GM23338 (cell line): ENCODE data around the gene NTM. TPM values are rescaled to one million over a fixed set of nuclear protein-coding genes. Genes with fewer than 3 reads are reported as not detected.

ENCODE experiments used
- ATAC-seq: fragments of 200-7000 bp; cut with Tn5 transposase; 3 replicates; pipeline ENCODE4 v1.9.1; 2020
- DNase-seq: peaks from one replicate; pipeline ENCODE4 v3.0.0-alpha.2; 2015; ENCODE audit warnings: low spot score
- H2AFZ ChIP-seq: fragments of 200-600 bp; sonication (generic); 2 replicates; pipeline ENCODE4 v1.8.0; 2016; ENCODE audit warnings: antibody characterized with exemption, mild to moderate bottlenecking, moderate library complexity
- H3F3A ChIP-seq: fragments of 200-600 bp; sonication (generic); replicated peaks from 2 replicates; pipeline ENCODE4 v1.8.0; 2017; ENCODE audit warnings: antibody characterized with exemption, mixed run types, low read depth
- H3K27ac ChIP-seq: fragments of 200-600 bp; sonication (generic); 2 replicates; pipeline ENCODE4 v1.6.1; 2016; ENCODE audit warnings: low read depth
- H3K27me3 ChIP-seq: fragments of 200-600 bp; sonication (generic); 2 replicates; pipeline ENCODE4 v1.8.0; 2016; ENCODE audit warnings: mild to moderate bottlenecking, mixed run types, moderate library complexity; ENCODE audit not compliant: insufficient read depth
- H3K36me3 ChIP-seq: fragments of 200-600 bp; sonication (generic); 2 replicates; pipeline ENCODE4 v1.8.0; 2016; ENCODE audit warnings: mild to moderate bottlenecking; ENCODE audit not compliant: insufficient read depth
- H3K4me1 ChIP-seq: fragments of 200-600 bp; sonication (generic); 2 replicates; pipeline ENCODE4 v1.8.0; 2016; ENCODE audit warnings: mild to moderate bottlenecking, moderate library complexity; ENCODE audit not compliant: insufficient read depth
- H3K4me2 ChIP-seq: fragments of 200-600 bp; sonication (generic); 2 replicates; pipeline ENCODE4 v1.7.1; 2017; ENCODE audit warnings: mixed run types
- H3K4me3 ChIP-seq: fragments of 200-600 bp; sonication (generic); 2 replicates; pipeline ENCODE4 v1.6.1; 2016; ENCODE audit warnings: mixed run types
- H3K79me2 ChIP-seq: fragments of 200-600 bp; sonication (generic); replicated peaks from 2 replicates; pipeline ENCODE4 v1.8.0; 2017; ENCODE audit warnings: mild to moderate bottlenecking; ENCODE audit not compliant: insufficient read depth
- H3K9me2 ChIP-seq: fragments of 200-600 bp; sonication (generic); 2 replicates; pipeline ENCODE4 v1.8.0; 2017; ENCODE audit not compliant: insufficient read depth
- H4K20me1 ChIP-seq: fragments of 200-600 bp; sonication (generic); replicated peaks from 2 replicates; pipeline ENCODE4 v1.8.0; 2017; ENCODE audit warnings: mild to moderate bottlenecking; ENCODE audit not compliant: insufficient read depth
- H3K27ac Mint-ChIP-seq: 2 replicates; pipeline ENCODE4 v1.8.0; 2020; ENCODE audit warnings: inconsistent platforms, mild to moderate bottlenecking, moderate library complexity, mixed read lengths
- H3K27me3 Mint-ChIP-seq: 3 replicates; pipeline ENCODE4 v1.8.0; 2022; ENCODE audit warnings: low read depth, mild to moderate bottlenecking, moderate library complexity, mixed read lengths, inconsistent platforms; ENCODE audit not compliant: insufficient read depth, poor library complexity
- H3K36me3 Mint-ChIP-seq: 3 replicates; pipeline ENCODE4 v1.8.0; 2021; ENCODE audit warnings: low read depth, mild to moderate bottlenecking, inconsistent platforms, moderate library complexity, mixed read lengths
- H3K4me1 Mint-ChIP-seq: 3 replicates; pipeline ENCODE4 v1.8.0; 2020; ENCODE audit warnings: mild to moderate bottlenecking, inconsistent platforms, mixed read lengths
- H3K4me3 Mint-ChIP-seq: 3 replicates; pipeline ENCODE4 v1.8.0; 2021; ENCODE audit warnings: moderate library complexity, mild to moderate bottlenecking, inconsistent platforms, mixed read lengths
- H3K9me3 Mint-ChIP-seq: 3 replicates; pipeline ENCODE4 v1.8.0; 2020; ENCODE audit warnings: moderate library complexity, mild to moderate bottlenecking, inconsistent platforms, mixed read lengths
- CREB1 ChIP-seq: fragments of 250-450 bp; sonication (Bioruptor Pico); IDR thresholded peaks from 2 replicates; pipeline ENCODE4 v1.5.0; 2020; ENCODE audit warnings: low read depth, mild to moderate bottlenecking, moderate library complexity
- CTCF ChIP-seq, 2 experiments: fragments of 200-600 bp in 1 of 2; sonication (generic) in 1 of 2; conservative IDR thresholded peaks; 2 replicates each; pipeline versions ENCODE4 v1.5.1 to v1.6.1; 2016 to 2017; ENCODE audit warnings: antibody characterized with exemption in 2 of 2, low read depth in 2 of 2, mild to moderate bottlenecking in 2 of 2, moderate library complexity in 1 of 2
- EZH2 ChIP-seq: fragments of 200-600 bp; sonication (generic); IDR thresholded peaks from one replicate; pipeline ENCODE4 v1.8.0; 2017; ENCODE audit warnings: antibody characterized with exemption, mild to moderate bottlenecking, low read depth; ENCODE audit not compliant: unreplicated experiment
- EZH2phosphoT487 ChIP-seq: fragments of 200-600 bp; sonication (generic); IDR thresholded peaks from one replicate; pipeline ENCODE4 v1.8.1; 2018; ENCODE audit warnings: antibody characterized with exemption; ENCODE audit not compliant: unreplicated experiment
- POLR2AphosphoS5 ChIP-seq: IDR thresholded peaks from 2 replicates; pipeline ENCODE4 v1.6.1; 2016; ENCODE audit warnings: antibody characterized with exemption, low read depth
- STAT1 ChIP-seq: IDR thresholded peaks from one replicate; pipeline ENCODE4 v1.6.1; 2016; ENCODE audit warnings: antibody characterized with exemption; ENCODE audit not compliant: unreplicated experiment
- ZNF462 ChIP-seq: fragments of 250-450 bp; sonication (Bioruptor Pico); IDR thresholded peaks from 2 replicates; pipeline ENCODE4 v1.5.0; 2020; ENCODE audit warnings: mild to moderate bottlenecking, moderate library complexity
- polyA plus RNA-seq: library from polyadenylated mRNA; unstranded; fragments of >200 nt; fragmentation: Nextera tagmentation; extraction: Ambion mirVana; gene quantifications from 2 replicates; pipeline ENCODE4 v1.2.1, GENCODE V29; 2016
- total RNA-seq: library from RNA; depleted of rRNA; stranded (reverse); fragments of >200 nt; shearing (Covaris generic); gene quantifications from 2 replicates; pipeline ENCODE4 v1.2.3, GENCODE V29; 2014

NTM gene
- total and polyA plus RNA-seq, 2 experiments from 2014 or later: 10.6 to 14.6 TPM

- no peak for TF ChIP-seq ZNF462 (CRISPR knock-in tag)
- TF ChIP-seq STAT1: no peak
- no peak for TF ChIP-seq CREB1
- TF ChIP-seq EZH2: no peak
- TF ChIP-seq EZH2phosphoT487: no peak
- TF ChIP-seq POLR2AphosphoS5: no peak
- TF ChIP-seq CTCF (conservative IDR thresholded peaks at IDR 0.05; ENCODE audit: low read depth in 2 of 2): no peak
Measured at GRCh38 chr11:131413217-131413616, 42.8 kb downstream of the NTM start (continued).

GRCh38 chr11:131418189-131418588, 47.8 kb downstream of the NTM start:
- TF ChIP-seq EZH2phosphoT487 (no peak), CTCF (conservative IDR thresholded peaks at IDR 0.05; ENCODE audit: low read depth in 2 of 2) (peak in 1 of 2 experiments; percentile 54; a peak in 2 of 4 replicates)
- H3K79me2 ChIP-seq: no peaks in the 10 kb centered on the region
- no peaks in the 10 kb centered on the region for H3F3A ChIP-seq
- no peaks in the 10 kb centered on the region for H3K27me3 ChIP-seq
- Mint-ChIP-seq H3K4me1 (no peaks in the 10 kb centered on the region; the same call in 2 of the 3 replicates), H3K9me3 (no peaks in the 10 kb centered on the region), H3K27ac (no peak overlapping the region), H3K36me3 (no peaks in the 10 kb centered on the region), H3K27me3 (peaks cover 2% of the 10 kb centered on the region), H3K4me3 (no peak overlapping the region)
- DNase-seq (peak; percentile 32), ATAC-seq (peak; percentile 59)
- no peak overlapping the region for H3K4me3 ChIP-seq
- no peak overlapping the region for H3K27ac ChIP-seq
- H4K20me1 ChIP-seq: no peaks in the 10 kb centered on the region
- H3K4me1 ChIP-seq: peaks cover 2% of the 10 kb centered on the region; the same call in 1 of the 2 replicates
- no peak overlapping the region for H2AFZ ChIP-seq
- H3K4me2 ChIP-seq: no peak overlapping the region
- H3K9me2 ChIP-seq: peaks cover 8% of the 10 kb centered on the region; the same call in 1 of the 2 replicates
- H3K36me3 ChIP-seq: no peaks in the 10 kb centered on the region
